ENCODE results near the gene ALAS1.

DNA sequence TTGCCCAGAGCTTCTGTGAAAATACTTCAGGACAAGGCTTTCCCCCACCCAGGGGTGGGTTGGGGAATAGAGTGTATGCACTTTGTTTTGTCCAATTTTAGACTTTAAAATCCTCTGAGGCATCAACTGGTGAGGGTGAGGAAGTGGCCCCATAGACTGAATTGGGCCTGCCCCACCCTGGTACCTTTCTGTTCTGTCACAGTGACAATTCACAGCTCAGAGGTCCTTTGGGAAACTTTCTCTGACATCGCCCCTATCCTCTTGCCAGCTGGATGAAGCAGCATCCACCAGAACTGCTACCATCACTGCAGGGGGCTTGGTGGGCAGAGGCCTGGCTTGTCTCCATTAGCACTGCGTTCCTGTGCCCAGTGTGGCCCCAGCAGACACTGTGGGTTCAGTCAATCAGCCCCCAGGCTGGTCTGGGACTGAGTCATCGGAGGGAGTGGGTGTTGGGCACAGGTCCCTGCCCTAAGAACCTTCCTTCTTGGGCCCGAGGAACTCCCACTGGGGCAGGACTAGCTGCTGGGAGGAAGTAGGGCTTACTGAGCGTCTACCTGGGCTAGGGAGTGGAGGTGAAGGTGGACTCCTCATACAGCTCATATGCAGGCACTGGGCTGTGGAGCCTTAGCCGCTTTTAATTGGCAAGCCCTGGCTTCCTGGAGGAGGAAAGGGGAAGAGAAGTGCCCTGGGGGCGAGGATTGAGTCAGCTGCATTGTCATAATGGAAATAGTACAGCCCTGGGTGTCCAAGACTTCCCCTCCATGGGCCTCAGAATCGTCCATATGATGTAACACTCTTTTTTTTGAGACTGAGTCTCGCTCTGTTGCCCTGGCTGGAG is 46.0 kb downstream of the ALAS1 start:
- TF ChIP-seq, protein P1, sequence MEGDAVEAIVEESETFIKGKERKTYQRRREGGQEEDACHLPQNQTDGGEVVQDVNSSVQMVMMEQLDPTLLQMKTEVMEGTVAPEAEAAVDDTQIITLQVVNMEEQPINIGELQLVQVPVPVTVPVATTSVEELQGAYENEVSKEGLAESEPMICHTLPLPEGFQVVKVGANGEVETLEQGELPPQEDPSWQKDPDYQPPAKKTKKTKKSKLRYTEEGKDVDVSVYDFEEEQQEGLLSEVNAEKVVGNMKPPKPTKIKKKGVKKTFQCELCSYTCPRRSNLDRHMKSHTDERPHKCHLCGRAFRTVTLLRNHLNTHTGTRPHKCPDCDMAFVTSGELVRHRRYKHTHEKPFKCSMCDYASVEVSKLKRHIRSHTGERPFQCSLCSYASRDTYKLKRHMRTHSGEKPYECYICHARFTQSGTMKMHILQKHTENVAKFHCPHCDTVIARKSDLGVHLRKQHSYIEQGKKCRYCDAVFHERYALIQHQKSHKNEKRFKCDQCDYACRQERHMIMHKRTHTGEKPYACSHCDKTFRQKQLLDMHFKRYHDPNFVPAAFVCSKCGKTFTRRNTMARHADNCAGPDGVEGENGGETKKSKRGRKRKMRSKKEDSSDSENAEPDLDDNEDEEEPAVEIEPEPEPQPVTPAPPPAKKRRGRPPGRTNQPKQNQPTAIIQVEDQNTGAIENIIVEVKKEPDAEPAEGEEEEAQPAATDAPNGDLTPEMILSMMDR (IDR thresholded peaks at IDR 0.05; ENCODE audit: insufficient read depth, low read length) = no peak
- TF ChIP-seq POLR2AphosphoS5 (IDR thresholded peaks at IDR 0.05; ENCODE audit: low read depth) (no peak; the same call in none of the 2 replicates), GABPA (IDR thresholded peaks at IDR 0.05; ENCODE audit: low read depth) (no peak)
- TF ChIP-seq, protein P2, sequence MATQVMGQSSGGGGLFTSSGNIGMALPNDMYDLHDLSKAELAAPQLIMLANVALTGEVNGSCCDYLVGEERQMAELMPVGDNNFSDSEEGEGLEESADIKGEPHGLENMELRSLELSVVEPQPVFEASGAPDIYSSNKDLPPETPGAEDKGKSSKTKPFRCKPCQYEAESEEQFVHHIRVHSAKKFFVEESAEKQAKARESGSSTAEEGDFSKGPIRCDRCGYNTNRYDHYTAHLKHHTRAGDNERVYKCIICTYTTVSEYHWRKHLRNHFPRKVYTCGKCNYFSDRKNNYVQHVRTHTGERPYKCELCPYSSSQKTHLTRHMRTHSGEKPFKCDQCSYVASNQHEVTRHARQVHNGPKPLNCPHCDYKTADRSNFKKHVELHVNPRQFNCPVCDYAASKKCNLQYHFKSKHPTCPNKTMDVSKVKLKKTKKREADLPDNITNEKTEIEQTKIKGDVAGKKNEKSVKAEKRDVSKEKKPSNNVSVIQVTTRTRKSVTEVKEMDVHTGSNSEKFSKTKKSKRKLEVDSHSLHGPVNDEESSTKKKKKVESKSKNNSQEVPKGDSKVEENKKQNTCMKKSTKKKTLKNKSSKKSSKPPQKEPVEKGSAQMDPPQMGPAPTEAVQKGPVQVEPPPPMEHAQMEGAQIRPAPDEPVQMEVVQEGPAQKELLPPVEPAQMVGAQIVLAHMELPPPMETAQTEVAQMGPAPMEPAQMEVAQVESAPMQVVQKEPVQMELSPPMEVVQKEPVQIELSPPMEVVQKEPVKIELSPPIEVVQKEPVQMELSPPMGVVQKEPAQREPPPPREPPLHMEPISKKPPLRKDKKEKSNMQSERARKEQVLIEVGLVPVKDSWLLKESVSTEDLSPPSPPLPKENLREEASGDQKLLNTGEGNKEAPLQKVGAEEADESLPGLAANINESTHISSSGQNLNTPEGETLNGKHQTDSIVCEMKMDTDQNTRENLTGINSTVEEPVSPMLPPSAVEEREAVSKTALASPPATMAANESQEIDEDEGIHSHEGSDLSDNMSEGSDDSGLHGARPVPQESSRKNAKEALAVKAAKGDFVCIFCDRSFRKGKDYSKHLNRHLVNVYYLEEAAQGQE (IDR thresholded peaks at IDR 0.05; ENCODE audit: insufficient replicate concordance, low read depth) = no peak
